H9 (cell line): Measurements from ENCODE around the gene MOB3B. TPM values are rescaled to one million over a fixed set of nuclear protein-coding genes. Genes with fewer than 3 reads are reported as not detected.

ENCODE experiments used
- DNase-seq: peaks from one replicate; pipeline ENCODE4 v3.0.0-alpha.2; 2017
- H2AFZ ChIP-seq: one replicate; pipeline ENCODE4 v1.6.1; 2013; ENCODE audit warnings: mild to moderate bottlenecking, low read length, control low read depth, moderate library complexity
- H2AK5ac ChIP-seq: 2 replicates; pipeline ENCODE4 v1.6.1; 2013; ENCODE audit warnings: low read length, control low read depth, mixed read lengths; ENCODE audit not compliant: insufficient read length
- H2BK120ac ChIP-seq: one replicate; pipeline ENCODE4 v1.6.1; 2013; ENCODE audit warnings: low read depth, mild to moderate bottlenecking, low read length, control low read depth, inconsistent platforms; ENCODE audit not compliant: poor library complexity, severe bottlenecking
- H2BK12ac ChIP-seq: 2 replicates; pipeline ENCODE4 v1.6.1; 2013; ENCODE audit warnings: low read length, control low read depth, mixed read lengths, low read depth; ENCODE audit not compliant: insufficient read length
- H2BK15ac ChIP-seq: 2 replicates; pipeline ENCODE4 v1.6.1; 2013; ENCODE audit warnings: low read depth, low read length, control low read depth
- H2BK20ac ChIP-seq: one replicate; pipeline ENCODE4 v1.6.1; 2013; ENCODE audit warnings: low read depth, mild to moderate bottlenecking, low read length, control low read depth, inconsistent platforms; ENCODE audit not compliant: poor library complexity, severe bottlenecking
- H2BK5ac ChIP-seq: 2 replicates; pipeline ENCODE4 v1.6.1; 2013; ENCODE audit warnings: low read length, control low read depth, mixed read lengths; ENCODE audit not compliant: insufficient read length
- H3K14ac ChIP-seq: 2 replicates; pipeline ENCODE4 v1.6.1; 2013; ENCODE audit warnings: low read length, control low read depth; ENCODE audit not compliant: insufficient read depth
- H3K18ac ChIP-seq: 2 replicates; pipeline ENCODE4 v1.6.1; 2013; ENCODE audit warnings: low read depth, mild to moderate bottlenecking, mixed read lengths, low read length, control low read depth; ENCODE audit not compliant: insufficient read length
- H3K23ac ChIP-seq: 2 replicates; pipeline ENCODE4 v1.6.1; 2013; ENCODE audit warnings: low read length, control low read depth, mixed read lengths, low read depth; ENCODE audit not compliant: insufficient read length
- H3K23me2 ChIP-seq: 2 replicates; pipeline ENCODE4 v1.6.1; 2013; ENCODE audit warnings: low read depth, mild to moderate bottlenecking, mixed read lengths, low read length, control low read depth; ENCODE audit not compliant: insufficient read length, poor library complexity, severe bottlenecking
- H3K27ac ChIP-seq: 2 replicates; pipeline ENCODE4 v1.5.1; 2013; ENCODE audit warnings: low read length, control low read depth, mixed read lengths, low read depth; ENCODE audit not compliant: insufficient read length
- H3K27me3 ChIP-seq: 2 replicates; pipeline ENCODE4 v1.6.1; 2013; ENCODE audit warnings: low read length, control low read depth, inconsistent platforms; ENCODE audit not compliant: insufficient read depth
- H3K4ac ChIP-seq: 2 replicates; pipeline ENCODE4 v1.6.1; 2013; ENCODE audit warnings: low read depth, mild to moderate bottlenecking, control low read depth, inconsistent platforms, low read length, moderate library complexity
- H3K4me1 ChIP-seq: 2 replicates; pipeline ENCODE4 v1.6.1; 2013; ENCODE audit warnings: low read length, control low read depth, inconsistent platforms; ENCODE audit not compliant: insufficient read depth
- H3K4me2 ChIP-seq: 2 replicates; pipeline ENCODE4 v1.6.1; 2013; ENCODE audit warnings: low read length, control low read depth, mixed read lengths; ENCODE audit not compliant: insufficient read length, insufficient read depth
- H3K56ac ChIP-seq: 2 replicates; pipeline ENCODE4 v1.6.1; 2013; ENCODE audit warnings: low read depth, mild to moderate bottlenecking, mixed read lengths, low read length, control low read depth; ENCODE audit not compliant: insufficient read length
- H3K79me1 ChIP-seq: 2 replicates; pipeline ENCODE4 v1.6.1; 2013; ENCODE audit warnings: low read depth, mild to moderate bottlenecking, moderate library complexity, low read length, control low read depth, inconsistent platforms; ENCODE audit not compliant: insufficient read depth, poor library complexity, severe bottlenecking
- H3K79me2 ChIP-seq: 2 replicates; pipeline ENCODE4 v1.6.1; 2013; ENCODE audit warnings: low read length, control low read depth, inconsistent platforms; ENCODE audit not compliant: insufficient read depth
- H3K9ac ChIP-seq: 2 replicates; pipeline ENCODE4 v1.6.1; 2013; ENCODE audit warnings: low read length, control low read depth, mixed read lengths; ENCODE audit not compliant: insufficient read length; ENCODE audit errors: extremely low read depth
- H3K9me3 ChIP-seq: one replicate; pipeline ENCODE4 v1.6.1; 2013; ENCODE audit warnings: low read depth, low read length, inconsistent platforms; ENCODE audit not compliant: control insufficient read depth
- H3T11ph ChIP-seq: one replicate; pipeline ENCODE4 v1.6.1; 2013; ENCODE audit warnings: mild to moderate bottlenecking, low read length, control low read depth, inconsistent platforms
- H4K20me1 ChIP-seq: one replicate; pipeline ENCODE4 v1.6.1; 2013; ENCODE audit not compliant: control insufficient read depth, insufficient read length, insufficient read depth
- H4K5ac ChIP-seq: 2 replicates; pipeline ENCODE4 v1.6.1; 2013; ENCODE audit warnings: low read depth, mild to moderate bottlenecking, mixed read lengths, low read length, control low read depth; ENCODE audit not compliant: insufficient read length
- H4K8ac ChIP-seq: replicated peaks from 2 replicates; pipeline ENCODE4 v1.6.1; 2013; ENCODE audit warnings: low read length, control low read depth, mixed read lengths, low read depth; ENCODE audit not compliant: insufficient read length
- H4K91ac ChIP-seq: 2 replicates; pipeline ENCODE4 v1.6.1; 2013; ENCODE audit warnings: low read depth, mild to moderate bottlenecking, moderate library complexity, mixed read lengths, low read length, control low read depth; ENCODE audit not compliant: insufficient read length
- H3K27ac Mint-ChIP-seq, 3 experiments: 2 replicates in 2 of 3; 3 replicates in 1 of 3; pipeline ENCODE4 v1.8.0; 2020 to 2021; ENCODE audit warnings: mixed read lengths in 3 of 3, mild to moderate bottlenecking in 1 of 3, moderate library complexity in 1 of 3
- H3K27me3 Mint-ChIP-seq: 2 replicates; pipeline ENCODE4 v1.8.0; 2021; ENCODE audit warnings: low read depth, mild to moderate bottlenecking, moderate library complexity, mixed read lengths
- H3K36me3 Mint-ChIP-seq, 3 experiments: 2 replicates in 2 of 3; 3 replicates in 1 of 3; pipeline ENCODE4 v1.8.0; 2020 to 2021; ENCODE audit warnings: low read depth in 3 of 3, mixed read lengths in 3 of 3; ENCODE audit not compliant: insufficient read depth in 1 of 3
- H3K4me1 Mint-ChIP-seq, 2 experiments: 2 replicates each; pipeline ENCODE4 v1.8.0; 2020; ENCODE audit warnings: mixed read lengths in 2 of 2
- H3K4me3 Mint-ChIP-seq, 2 experiments: 2 replicates in 1 of 2; 3 replicates in 1 of 2; pipeline ENCODE4 v1.8.0; 2020 to 2021; ENCODE audit warnings: mild to moderate bottlenecking in 2 of 2, mixed read lengths in 2 of 2, moderate library complexity in 1 of 2
- H3K9me3 Mint-ChIP-seq, 2 experiments: 2 replicates in 1 of 2; 3 replicates in 1 of 2; pipeline ENCODE4 v1.8.0; 2020; ENCODE audit warnings: mild to moderate bottlenecking in 2 of 2, mixed read lengths in 2 of 2, moderate library complexity in 1 of 2
- WGBS: extraction: QIAGEN DNeasy Blood & Tissue Kit; methylation state at CpG from one replicate; pipeline ENCODE4 v1.1.7; 2013; ENCODE audit warnings: missing lambda C conversion rate, low lambda C conversion rate, mixed read lengths; ENCODE audit not compliant: insufficient read length; ENCODE audit errors: extremely low coverage; 5-methylcytosine and 5-hydroxymethylcytosine counted together
- total RNA-seq: library from RNA; stranded (reverse); gene quantifications from 2 replicates; pipeline ENCODE4 v1.2.1, GENCODE V29; 2021
- TF ChIP-seq, protein P1 (sequence below): fragments of 200-600 bp; sonication (generic); conservative IDR thresholded peaks from 3 replicates; pipeline ENCODE4 v1.8.0; 2021; ENCODE audit warnings: antibody characterized with exemption, mild to moderate bottlenecking

The MOB3B gene
- total RNA-seq, 1 experiment from 2014 or later = 9.8 TPM

DNA sequence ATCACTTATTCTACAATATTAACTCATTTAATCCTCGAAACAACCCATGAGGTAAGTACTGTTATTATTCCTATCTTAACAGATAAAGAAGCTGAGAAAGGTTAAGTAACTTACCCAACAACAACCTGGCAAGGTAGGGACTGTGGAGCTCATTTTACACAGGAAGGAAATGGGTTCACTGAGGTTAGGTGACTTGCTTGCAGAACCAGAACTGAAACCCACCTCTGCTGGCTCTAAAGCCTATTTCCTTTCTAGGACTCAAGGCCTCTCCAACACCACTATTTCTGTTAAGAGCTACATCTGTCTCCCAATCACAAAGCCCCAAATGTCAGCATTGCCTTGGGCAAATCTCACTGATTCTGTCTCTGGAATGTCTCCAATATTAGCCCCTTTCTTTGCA, 44.5 kb downstream of the MOB3B start:
- Histone ChIP-seq H2BK5ac (no peak overlapping the region), H3K4me2 (no peak overlapping the region), H3K23ac (no peak overlapping the region), H3K18ac (no peak overlapping the region), H3K23me2 (no peaks in the 10 kb centered on the region), H3K56ac (no peak overlapping the region), H2AFZ (no peak overlapping the region), H3K4me1 (peaks cover 11% of the 10 kb centered on the region; the same call in 1 of the 2 replicates), H3K79me2 (no peaks in the 10 kb centered on the region), H3K27me3 (no peaks in the 10 kb centered on the region), H3K79me1 (peaks cover 7% of the 10 kb centered on the region), H3T11ph (no peak overlapping the region), H3K9me3 (no peaks in the 10 kb centered on the region), H2BK20ac (no peak overlapping the region), H3K4ac (no peak overlapping the region), H2AK5ac (no peak overlapping the region), H4K91ac (no peak overlapping the region), H3K27ac (no peak overlapping the region), H4K8ac (no peak overlapping the region), H3K9ac (no peak overlapping the region), H2BK120ac (no peak overlapping the region), H2BK15ac (no peak overlapping the region), H4K5ac (no peak overlapping the region), H2BK12ac (no peak overlapping the region), H3K14ac (no peak overlapping the region), H4K20me1 (no peaks in the 10 kb centered on the region)
- Mint-ChIP-seq H3K4me1 (peaks cover 26 to 38% of the 10 kb centered on the region in 2 experiments), H3K4me3 (no peak overlapping the region), H3K9me3 (peaks cover 0 to 2% of the 10 kb centered on the region in 2 experiments; a peak in 3 of 5 replicates), H3K27me3 (no peaks in the 10 kb centered on the region), H3K36me3 (peaks cover 3 to 17% (median 10%) of the 10 kb centered on the region in 3 experiments; a peak in 6 of 7 replicates), H3K27ac (no peak overlapping the region)
- no CpG with 5 or more reads among the region's 1 CpG for WGBS
- no peak for DNase-seq
- TF ChIP-seq, protein P1, sequence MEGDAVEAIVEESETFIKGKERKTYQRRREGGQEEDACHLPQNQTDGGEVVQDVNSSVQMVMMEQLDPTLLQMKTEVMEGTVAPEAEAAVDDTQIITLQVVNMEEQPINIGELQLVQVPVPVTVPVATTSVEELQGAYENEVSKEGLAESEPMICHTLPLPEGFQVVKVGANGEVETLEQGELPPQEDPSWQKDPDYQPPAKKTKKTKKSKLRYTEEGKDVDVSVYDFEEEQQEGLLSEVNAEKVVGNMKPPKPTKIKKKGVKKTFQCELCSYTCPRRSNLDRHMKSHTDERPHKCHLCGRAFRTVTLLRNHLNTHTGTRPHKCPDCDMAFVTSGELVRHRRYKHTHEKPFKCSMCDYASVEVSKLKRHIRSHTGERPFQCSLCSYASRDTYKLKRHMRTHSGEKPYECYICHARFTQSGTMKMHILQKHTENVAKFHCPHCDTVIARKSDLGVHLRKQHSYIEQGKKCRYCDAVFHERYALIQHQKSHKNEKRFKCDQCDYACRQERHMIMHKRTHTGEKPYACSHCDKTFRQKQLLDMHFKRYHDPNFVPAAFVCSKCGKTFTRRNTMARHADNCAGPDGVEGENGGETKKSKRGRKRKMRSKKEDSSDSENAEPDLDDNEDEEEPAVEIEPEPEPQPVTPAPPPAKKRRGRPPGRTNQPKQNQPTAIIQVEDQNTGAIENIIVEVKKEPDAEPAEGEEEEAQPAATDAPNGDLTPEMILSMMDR = no peak
